22Rv1 (cell line): ENCODE results near the gene SPAG17.

Experiments used
- CTCF ChIP-seq: fragments of 450-650 bp; IDR thresholded peaks from 2 replicates; pipeline ENCODE4 v1.5.1; 2017; ENCODE audit warnings: mild to moderate bottlenecking
- ZFX ChIP-seq: fragments of 450-650 bp; IDR thresholded peaks from 2 replicates; pipeline ENCODE4 v1.6.1; 2017; ENCODE audit warnings: antibody characterized with exemption, borderline replicate concordance

DNA sequence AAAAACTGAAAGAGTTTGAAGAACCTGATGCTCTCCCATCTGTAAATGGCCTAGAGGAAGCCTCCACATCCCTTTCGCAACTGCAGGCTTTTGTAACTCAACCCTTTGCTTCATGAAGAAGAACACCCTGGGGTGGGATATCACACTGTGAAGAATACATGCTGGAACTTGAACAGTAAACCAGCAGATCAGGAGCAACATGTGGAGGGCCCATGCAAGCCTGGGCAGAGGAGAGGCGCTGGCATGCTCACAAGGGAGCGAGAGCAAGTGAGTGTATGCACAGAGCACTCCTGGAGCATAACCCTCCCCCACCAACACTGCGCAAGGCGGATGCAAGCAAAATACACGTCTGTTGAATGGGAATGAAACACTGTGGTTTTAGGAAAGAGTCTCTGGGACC lies 24.6 kb upstream of the SPAG17 start:
- no peak for TF ChIP-seq CTCF
- TF ChIP-seq ZFX = no peak
